A673 (cell line): Measurements from ENCODE around the gene PPP2R5E. TPM values are rescaled to one million over a fixed set of nuclear protein-coding genes. Genes with fewer than 3 reads are reported as not detected.
"Not testable (repeated sequence)": the region's sequence is repeated elsewhere in the genome, so short reads cannot be mapped to it uniquely, and the experiment has no call there.

ENCODE experiments used
- BruUV-seq: library from RNA; stranded (reverse); fragments of 400-500 nt; replicated peaks from 2 replicates; lab custom pipeline; 2021; lab: Mats Ljungman, UMichigan
- CTCF ChIA-PET: fragments of 300-600 bp; sonication (Branson Sonifier 250); formaldehyde crosslinking; loops from one replicate; lab custom pipeline; 2022; ENCODE audit warnings: antibody characterized with exemption; lab: Charles Lee
- POLR2A ChIA-PET: fragments of 300-600 bp; sonication (Branson Sonifier 250); formaldehyde crosslinking; loops from one replicate; lab custom pipeline; 2022; ENCODE audit warnings: antibody characterized with exemption; ENCODE audit not compliant: low non-redundant PET; lab: Charles Lee
- DNase-seq: peaks from one replicate; pipeline ENCODE4 v3.0.0-alpha.2; 2015; ENCODE audit warnings: low spot score
- H3K27ac ChIP-seq: fragments of 200-600 bp; sonication (generic); 2 replicates; pipeline ENCODE4 v1.5.1; 2016; ENCODE audit warnings: mixed run types, low read depth, mild to moderate bottlenecking, mixed read lengths, antibody characterized with exemption, low read length; ENCODE audit not compliant: poor library complexity, severe bottlenecking
- H3K27me3 ChIP-seq: fragments of 200-600 bp; sonication (generic); replicated peaks from 2 replicates; pipeline ENCODE4 v1.6.1; 2017; ENCODE audit warnings: mixed run types, low read depth, mild to moderate bottlenecking, mixed read lengths, antibody characterized with exemption, low read length; ENCODE audit not compliant: insufficient read depth, poor library complexity
- H3K36me3 ChIP-seq: fragments of 200-600 bp; sonication (generic); 2 replicates; pipeline ENCODE4 v1.6.1; 2016; ENCODE audit warnings: mixed run types, mild to moderate bottlenecking, mixed read lengths, antibody characterized with exemption, low read length; ENCODE audit not compliant: insufficient read depth, poor library complexity, severe bottlenecking
- H3K4me1 ChIP-seq: fragments of 200-600 bp; sonication (generic); 2 replicates; pipeline ENCODE4 v1.6.1; 2017; ENCODE audit warnings: mixed run types, mild to moderate bottlenecking, mixed read lengths, antibody characterized with exemption, low read length; ENCODE audit not compliant: insufficient read depth, poor library complexity, severe bottlenecking
- H3K4me3 ChIP-seq: fragments of 200-600 bp; sonication (generic); 2 replicates; pipeline ENCODE4 v1.5.1; 2016; ENCODE audit warnings: low read depth, mixed run types, mild to moderate bottlenecking, mixed read lengths, low read length; ENCODE audit not compliant: poor library complexity, severe bottlenecking
- H3K9me3 ChIP-seq: fragments of 200-600 bp; sonication (generic); 2 replicates; pipeline ENCODE4 v1.6.1; 2016; ENCODE audit warnings: mixed run types, low read depth, mild to moderate bottlenecking, mixed read lengths, antibody characterized with exemption, low read length; ENCODE audit not compliant: poor library complexity, severe bottlenecking
- CTCF ChIP-seq: fragments of 300-800, 200-600 bp; sonication (generic); conservative IDR thresholded peaks from 2 replicates; pipeline ENCODE4 v1.5.1; 2017; ENCODE audit warnings: low read depth, mild to moderate bottlenecking, antibody characterized with exemption, low read length, moderate library complexity, mixed read lengths
- EZH2 ChIP-seq: fragments of 200-600 bp; sonication (generic); IDR thresholded peaks from 2 replicates; pipeline ENCODE4 v1.6.1; 2017; ENCODE audit warnings: borderline replicate concordance, low read depth, mild to moderate bottlenecking, mixed read lengths, antibody characterized with exemption, low read length; ENCODE audit not compliant: poor library complexity, severe bottlenecking
- intact Hi-C: fragments of 100-400 bp; cut with micrococcal nuclease; formaldehyde crosslinking; loops from one replicate; pipeline ENCODE4 v1.10.0; 2022; ENCODE audit not compliant: unreplicated experiment
- total RNA-seq: library from RNA; stranded (reverse); gene quantifications from 2 replicates; pipeline ENCODE4 v1.2.3, GENCODE V29; 2021

The PPP2R5E gene
- total RNA-seq, 1 experiment from 2014 or later, result 66.0 TPM

GRCh38 chr14:63371613-63372012 lies 171.6 kb downstream of the PPP2R5E start:
- TF ChIP-seq CTCF, result peak; percentile 27; the same call in 1 of the 2 replicates
- H3K4me3 ChIP-seq, H3K36me3 ChIP-seq, POLR2A ChIA-PET, H3K27ac ChIP-seq, H3K9me3 ChIP-seq, BruUV-seq, H3K27me3 ChIP-seq, H3K4me1 ChIP-seq: not testable (repeated sequence)
- peak; percentile 25 for DNase-seq
- intact Hi-C loops, result loop anchor here (10.0 kb wide), 2 partner anchors 197 to 1207 kb away; no protein-coding TSS in a partner anchor
- CTCF ChIA-PET, result interaction anchor here (0.6 to 0.7 kb wide), 2 partner anchors 12 to 87 kb away, joined by 4 read pairs; no protein-coding TSS in a partner anchor

GRCh38 chr14:63371033-63371432 lies 172.1 kb downstream of the PPP2R5E start:
- no peak for DNase-seq
- Histone ChIP-seq H3K27ac (no peak overlapping the region), H3K9me3 (no peaks in the 10 kb centered on the region), H3K27me3 (no peaks in the 10 kb centered on the region), H3K4me3 (no peak overlapping the region), H3K36me3 (no peaks in the 10 kb centered on the region), H3K4me1 (no peaks in the 10 kb centered on the region)
- POLR2A ChIA-PET, result no interaction called here
- CTCF ChIA-PET, result interaction anchor here (0.6 kb wide), 1 partner anchor 18 kb away, joined by 3 read pairs; no protein-coding TSS in a partner anchor
- BruUV-seq, result no TSS peak
- no peak for TF ChIP-seq EZH2
- no peak for TF ChIP-seq CTCF
- intact Hi-C loops, result loop anchor here (10.0 kb wide), 2 partner anchors 196 to 1206 kb away; no protein-coding TSS in a partner anchor

GRCh38 chr14:63367742-63368364 lies 175.3 kb downstream of the PPP2R5E start:
- CTCF ChIA-PET, result no interaction called here
- DNase-seq, result no peak
- Histone ChIP-seq H3K4me3 (no peak overlapping the region), H3K36me3 (no peaks in the 10 kb centered on the region), H3K27me3 (no peaks in the 10 kb centered on the region), H3K9me3 (peaks cover 7% of the 10 kb centered on the region), H3K4me1 (no peaks in the 10 kb centered on the region), H3K27ac (no peak overlapping the region)
- POLR2A ChIA-PET, result no interaction called here
- TF ChIP-seq EZH2, result no peak
- TF ChIP-seq CTCF, result peak; percentile 23; the same call in 1 of the 2 replicates
- BruUV-seq, result no TSS peak
- intact Hi-C loops, result no loop called here
